GM19463 (cell line): Measurements from ENCODE around the gene C11orf52.

Experiments
- ATAC-seq: cut with Tn5 transposase; IDR thresholded peaks from one replicate; pipeline ENCODE4 v1.9.1; 2021; ENCODE audit warnings: mild to moderate bottlenecking, moderate library complexity; ENCODE audit not compliant: unreplicated experiment

Gene C11orf52

GRCh38 chr11:111974446-111974845 is 55.7 kb downstream of the C11orf52 start:
- ATAC-seq: no peak

DNA sequence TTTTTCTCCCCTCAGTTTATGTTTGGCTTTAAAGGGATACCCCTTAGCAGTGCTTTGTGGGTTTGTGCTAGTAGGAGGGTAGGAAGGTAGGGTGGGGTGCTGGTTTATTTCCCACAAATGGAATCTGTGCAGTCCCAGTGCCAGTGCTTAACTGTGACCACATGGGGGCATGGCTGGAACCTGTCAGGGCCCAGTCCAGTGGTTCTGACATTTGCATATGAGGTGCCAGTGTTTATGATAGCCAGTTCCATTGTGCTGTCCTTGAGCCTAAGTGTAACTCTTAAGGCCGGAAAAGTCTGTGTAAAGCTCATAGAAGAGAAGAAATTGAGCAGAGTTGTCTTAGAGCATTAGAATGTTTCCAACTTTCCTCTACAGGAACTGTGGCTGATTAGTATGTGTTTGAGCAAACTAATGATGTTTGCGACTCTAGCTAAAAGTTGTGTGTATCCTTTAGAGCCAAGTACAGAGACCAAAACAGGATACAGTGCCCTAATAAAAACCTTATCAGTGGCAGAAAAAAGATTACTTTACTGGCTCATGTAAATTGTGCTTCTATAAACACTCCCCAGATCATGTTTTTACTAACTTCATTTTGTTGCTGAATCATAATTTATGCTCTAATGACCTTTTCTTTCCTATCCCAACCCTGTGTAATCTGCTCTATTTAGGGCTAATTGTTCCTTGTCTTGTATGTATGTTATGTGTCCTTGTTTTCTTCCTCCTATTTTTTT is 56.5 kb downstream of the C11orf52 start:
- no peak for ATAC-seq

GRCh38 chr11:111976119-111976766 is 57.5 kb downstream of the C11orf52 start:
- no peak for ATAC-seq
